ENCODE measurements around the gene TNFRSF17.
"Not testable (repeated sequence)": the region's sequence is repeated elsewhere in the genome, so short reads cannot be mapped to it uniquely, and the experiment has no call there.

Gene TNFRSF17

DNA sequence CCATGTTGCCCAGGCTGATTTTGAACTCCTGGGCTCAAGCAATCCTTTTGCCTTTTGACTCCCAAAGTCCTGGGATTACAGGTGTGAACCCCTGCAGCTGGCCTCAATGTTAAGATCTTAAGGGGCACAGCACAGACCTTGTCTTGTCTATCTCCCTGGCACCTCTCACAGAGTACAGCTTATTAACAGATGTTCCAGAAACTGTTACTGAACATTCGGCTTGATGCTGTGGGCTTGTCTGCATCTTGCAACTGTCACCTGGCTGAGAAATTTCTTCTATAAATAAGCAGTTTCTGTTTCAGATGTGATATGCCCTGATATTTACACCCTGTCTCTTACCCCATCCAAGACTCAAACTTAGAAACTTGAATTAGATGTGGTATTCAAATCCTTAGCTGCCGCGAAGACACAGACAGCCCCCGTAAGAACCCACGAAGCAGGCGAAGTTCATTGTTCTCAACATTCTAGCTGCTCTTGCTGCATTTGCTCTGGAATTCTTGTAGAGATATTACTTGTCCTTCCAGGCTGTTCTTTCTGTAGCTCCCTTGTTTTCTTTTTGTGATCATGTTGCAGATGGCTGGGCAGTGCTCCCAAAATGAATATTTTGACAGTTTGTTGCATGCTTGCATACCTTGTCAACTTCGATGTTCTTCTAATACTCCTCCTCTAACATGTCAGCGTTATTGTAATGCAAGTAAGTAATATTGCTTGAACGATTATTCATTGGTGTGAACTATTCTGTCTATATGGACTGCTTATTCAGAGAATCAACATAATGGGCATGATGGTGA, at the start of gene TNFRSF17:
TSS of gene TNFRSF17 (plus strand) at position 450 of the 791 bp plus-strand sequence. CDS start at position 565, 115 bp downstream.
- no peak within 1 kb of the TSS for H3K9ac ChIP-seq (ENCODE audit: low read depth, low read length)
- no peak for DNase-seq

DNA sequence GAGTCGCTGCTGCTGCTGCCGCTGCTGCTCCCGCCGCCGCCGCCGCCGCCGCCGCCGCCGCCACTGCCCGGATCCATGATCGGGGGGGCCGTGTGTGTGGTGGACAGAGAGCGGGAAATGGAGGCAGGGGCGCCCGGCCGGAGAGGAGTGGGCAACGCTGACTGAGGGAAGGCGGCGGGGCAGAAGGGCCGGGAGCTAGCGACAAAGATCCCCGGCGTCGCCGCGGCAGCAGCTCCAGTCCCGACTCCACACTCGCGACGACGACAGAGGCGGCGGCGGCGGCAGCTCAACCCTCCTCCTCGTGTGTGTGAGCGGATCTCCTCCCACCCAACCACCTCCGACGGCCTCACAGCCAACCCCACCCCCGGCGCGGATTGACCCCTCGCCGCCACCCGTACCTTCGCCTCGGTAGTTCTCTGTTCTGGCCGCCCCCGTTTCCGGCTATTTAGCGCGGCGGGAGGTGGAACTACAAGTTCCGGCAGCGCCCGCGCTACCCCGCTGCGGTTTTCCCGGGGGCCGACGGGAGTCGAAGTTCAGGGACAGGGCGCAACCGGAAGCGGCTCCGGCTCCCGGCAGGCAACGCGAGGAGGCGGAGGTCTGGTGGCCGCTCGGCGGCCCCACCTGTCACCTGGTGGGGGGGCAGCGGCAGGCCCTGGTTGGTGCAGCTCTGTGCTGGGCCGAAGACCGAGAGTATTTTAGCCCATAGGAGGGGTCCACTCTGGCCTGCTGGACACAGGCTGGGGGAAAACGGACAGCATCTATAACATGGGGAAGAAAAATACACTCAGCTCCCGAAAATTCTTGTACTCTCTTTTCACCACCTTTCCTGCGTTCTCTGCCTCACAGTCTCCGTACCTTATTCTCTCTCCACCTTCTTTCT, 49.1 kb upstream of the TNFRSF17 start, which contains the start of gene GSPT1:
TSS of gene GSPT1 (minus strand) at position 313 of the 880 bp plus-strand sequence. CDS start at position 77, 236 bp downstream.
- H3K36me3 ChIP-seq (ENCODE audit: insufficient read depth, low read length), result peaks cover 15% of the 10 kb centered on the region; the same call in 1 of the 2 replicates
- peaks cover 48% of the 10 kb centered on the region for H3K79me2 ChIP-seq (ENCODE audit: insufficient read depth, low read length)
- ATAC-seq (ENCODE audit: insufficient read depth, low read depth) (peak; percentile 94), DNase-seq (peak; percentile 99)
- H3K4me2 ChIP-seq (ENCODE audit: insufficient read depth, low read length), result peak within 1 kb of the TSS; percentile 88
- H3K27ac ChIP-seq (ENCODE audit: low read length), result peak within 1 kb of the TSS; percentile 68
- H3K9me3 ChIP-seq (ENCODE audit: insufficient read depth, low read length, severe bottlenecking), result no peaks in the 10 kb centered on the region
- H3K4me1 ChIP-seq (ENCODE audit: insufficient read depth, low read length), result peaks cover 33% of the 10 kb centered on the region
- peak within 1 kb of the TSS; percentile 68 for H3K9ac ChIP-seq (ENCODE audit: low read depth, low read length)
- H3K27me3 ChIP-seq (ENCODE audit: insufficient read depth, low read length, poor library complexity), result peaks cover 4% of the 10 kb centered on the region
- peaks cover 32% of the 10 kb centered on the region for H4K20me1 ChIP-seq (ENCODE audit: insufficient read depth, low read length)
- peak within 1 kb of the TSS; percentile 97 for H2AFZ ChIP-seq (ENCODE audit: low read depth, low read length)
- H3K4me3 ChIP-seq (ENCODE audit: low read depth in 1 of 2, low read length in 2 of 2), result peak within 1 kb of the TSS; percentile 36 to 72; a peak in 3 of 4 replicates
- TF ChIP-seq EZH2 (IDR thresholded peaks at IDR 0.05; ENCODE audit: borderline replicate concordance, low read depth, low read length, severe bottlenecking), result no peak
- TF ChIP-seq, protein P1, sequence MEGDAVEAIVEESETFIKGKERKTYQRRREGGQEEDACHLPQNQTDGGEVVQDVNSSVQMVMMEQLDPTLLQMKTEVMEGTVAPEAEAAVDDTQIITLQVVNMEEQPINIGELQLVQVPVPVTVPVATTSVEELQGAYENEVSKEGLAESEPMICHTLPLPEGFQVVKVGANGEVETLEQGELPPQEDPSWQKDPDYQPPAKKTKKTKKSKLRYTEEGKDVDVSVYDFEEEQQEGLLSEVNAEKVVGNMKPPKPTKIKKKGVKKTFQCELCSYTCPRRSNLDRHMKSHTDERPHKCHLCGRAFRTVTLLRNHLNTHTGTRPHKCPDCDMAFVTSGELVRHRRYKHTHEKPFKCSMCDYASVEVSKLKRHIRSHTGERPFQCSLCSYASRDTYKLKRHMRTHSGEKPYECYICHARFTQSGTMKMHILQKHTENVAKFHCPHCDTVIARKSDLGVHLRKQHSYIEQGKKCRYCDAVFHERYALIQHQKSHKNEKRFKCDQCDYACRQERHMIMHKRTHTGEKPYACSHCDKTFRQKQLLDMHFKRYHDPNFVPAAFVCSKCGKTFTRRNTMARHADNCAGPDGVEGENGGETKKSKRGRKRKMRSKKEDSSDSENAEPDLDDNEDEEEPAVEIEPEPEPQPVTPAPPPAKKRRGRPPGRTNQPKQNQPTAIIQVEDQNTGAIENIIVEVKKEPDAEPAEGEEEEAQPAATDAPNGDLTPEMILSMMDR (IDR thresholded peaks at IDR 0.05; ENCODE audit: borderline replicate concordance, extremely low read depth, low read length, poor library complexity, severe bottlenecking), result peak; percentile 8

More for the DNA sequence above, at the start of gene TNFRSF17:
- no peak for ATAC-seq (ENCODE audit: insufficient read depth, low read depth)
- no peak within 1 kb of the TSS for H2AFZ ChIP-seq (ENCODE audit: low read depth, low read length)
- H3K4me2 ChIP-seq (ENCODE audit: insufficient read depth, low read length), result no peak within 1 kb of the TSS
- no peak for TF ChIP-seq EZH2 (IDR thresholded peaks at IDR 0.05; ENCODE audit: borderline replicate concordance, low read depth, low read length, severe bottlenecking)
- TF ChIP-seq, protein P1 (IDR thresholded peaks at IDR 0.05; ENCODE audit: borderline replicate concordance, extremely low read depth, low read length, poor library complexity, severe bottlenecking), result no peak
- H3K36me3 ChIP-seq (ENCODE audit: insufficient read depth, low read length), result no peaks in the 10 kb centered on the region
- no peaks in the 10 kb centered on the region for H4K20me1 ChIP-seq (ENCODE audit: insufficient read depth, low read length)
- no peak within 1 kb of the TSS for H3K4me3 ChIP-seq (ENCODE audit: low read depth in 1 of 2, low read length in 2 of 2)
- H3K9me3 ChIP-seq (ENCODE audit: insufficient read depth, low read length, severe bottlenecking), result no peaks in the 10 kb centered on the region
- H3K27me3 ChIP-seq (ENCODE audit: insufficient read depth, low read length, poor library complexity), result no peaks in the 10 kb centered on the region
- H3K27ac ChIP-seq (ENCODE audit: low read length), result no peak within 1 kb of the TSS
- no peaks in the 10 kb centered on the region for H3K79me2 ChIP-seq (ENCODE audit: insufficient read depth, low read length)
- no peaks in the 10 kb centered on the region for H3K4me1 ChIP-seq (ENCODE audit: insufficient read depth, low read length)

DNA sequence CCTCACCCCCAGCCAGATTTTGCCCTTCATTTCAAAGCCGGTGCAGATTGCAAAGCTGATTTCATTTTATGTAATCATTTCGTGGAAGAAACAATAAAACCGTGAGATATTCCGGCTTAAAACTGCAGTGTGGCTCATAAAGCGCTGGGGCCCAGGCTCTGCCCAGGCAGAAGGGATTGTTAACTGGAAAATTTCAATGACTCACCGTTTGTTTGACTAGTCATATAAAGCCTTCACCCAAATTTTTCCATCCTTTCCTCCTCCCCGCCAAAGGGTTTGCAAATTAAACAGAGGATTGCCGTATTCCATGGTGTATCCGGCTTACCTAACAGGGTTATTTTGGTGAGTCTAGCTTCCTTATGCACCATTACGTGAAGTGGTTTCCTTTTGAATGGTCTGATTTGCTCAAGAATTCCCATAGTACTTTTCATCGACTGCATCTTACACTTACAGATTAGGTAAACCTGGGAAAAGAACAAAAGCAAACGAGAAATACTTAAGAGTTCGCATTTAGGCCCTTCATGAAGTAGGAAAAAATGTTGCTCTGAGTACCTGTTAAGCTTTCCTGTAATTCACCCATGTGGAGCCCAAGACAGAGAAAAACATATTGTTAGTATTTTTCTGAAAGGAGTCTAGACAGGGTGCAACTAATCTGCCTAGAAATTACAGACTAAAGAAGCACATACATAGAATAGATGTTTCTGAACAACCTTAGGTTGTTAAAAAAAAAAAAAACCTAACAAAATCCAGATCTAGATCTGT, 48.3 kb upstream of the TNFRSF17 start:
- peak overlapping the region; percentile 36 to 72; a peak in 3 of 4 replicates for H3K4me3 ChIP-seq (ENCODE audit: low read depth in 1 of 2, low read length in 2 of 2)
- DNase-seq (no peak), ATAC-seq (ENCODE audit: insufficient read depth, low read depth) (no peak)
- TF ChIP-seq, protein P1 (IDR thresholded peaks at IDR 0.05; ENCODE audit: borderline replicate concordance, extremely low read depth, low read length, poor library complexity, severe bottlenecking), result no peak
- no peak for TF ChIP-seq EZH2 (IDR thresholded peaks at IDR 0.05; ENCODE audit: borderline replicate concordance, low read depth, low read length, severe bottlenecking)
- peak overlapping the region; percentile 58 for H3K9ac ChIP-seq (ENCODE audit: low read depth, low read length)
- H3K4me2 ChIP-seq (ENCODE audit: insufficient read depth, low read length), result peak overlapping the region; percentile 88
- H3K36me3 ChIP-seq (ENCODE audit: insufficient read depth, low read length), result peaks cover 10% of the 10 kb centered on the region; the same call in 1 of the 2 replicates
- peaks cover 28% of the 10 kb centered on the region for H4K20me1 ChIP-seq (ENCODE audit: insufficient read depth, low read length)
- no peaks in the 10 kb centered on the region for H3K9me3 ChIP-seq (ENCODE audit: insufficient read depth, low read length, severe bottlenecking)
- peaks cover 33% of the 10 kb centered on the region for H3K4me1 ChIP-seq (ENCODE audit: insufficient read depth, low read length)
- peaks cover 40% of the 10 kb centered on the region for H3K79me2 ChIP-seq (ENCODE audit: insufficient read depth, low read length)
- H3K27ac ChIP-seq (ENCODE audit: low read length), result peak overlapping the region; percentile 65
- H2AFZ ChIP-seq (ENCODE audit: low read depth, low read length), result peak overlapping the region; percentile 97
- H3K27me3 ChIP-seq (ENCODE audit: insufficient read depth, low read length, poor library complexity), result peaks cover 4% of the 10 kb centered on the region

DNA sequence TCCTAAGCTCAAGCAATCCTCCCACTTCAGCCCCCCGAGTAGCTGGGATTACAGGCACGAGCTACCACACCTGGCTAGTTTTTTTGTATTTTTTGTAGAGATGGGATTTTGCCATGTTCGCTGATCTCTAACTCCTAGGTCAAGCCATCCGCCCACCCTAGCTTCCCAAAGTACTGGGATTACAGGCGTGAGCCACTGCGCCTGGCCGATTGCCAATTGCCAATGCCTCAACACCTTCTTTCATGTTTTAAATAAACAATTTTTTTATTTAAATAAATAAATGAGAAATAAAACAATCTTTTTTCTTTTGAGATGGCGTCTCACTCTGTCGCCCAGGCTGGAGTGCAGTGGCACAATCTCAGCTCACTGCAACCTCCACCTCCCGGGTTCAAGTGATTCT, 41.0 kb upstream of the TNFRSF17 start:
- not testable (repeated sequence) for DNase-seq; H3K4me2 ChIP-seq (ENCODE audit: insufficient read depth, low read length); H3K79me2 ChIP-seq (ENCODE audit: insufficient read depth, low read length)

DNA sequence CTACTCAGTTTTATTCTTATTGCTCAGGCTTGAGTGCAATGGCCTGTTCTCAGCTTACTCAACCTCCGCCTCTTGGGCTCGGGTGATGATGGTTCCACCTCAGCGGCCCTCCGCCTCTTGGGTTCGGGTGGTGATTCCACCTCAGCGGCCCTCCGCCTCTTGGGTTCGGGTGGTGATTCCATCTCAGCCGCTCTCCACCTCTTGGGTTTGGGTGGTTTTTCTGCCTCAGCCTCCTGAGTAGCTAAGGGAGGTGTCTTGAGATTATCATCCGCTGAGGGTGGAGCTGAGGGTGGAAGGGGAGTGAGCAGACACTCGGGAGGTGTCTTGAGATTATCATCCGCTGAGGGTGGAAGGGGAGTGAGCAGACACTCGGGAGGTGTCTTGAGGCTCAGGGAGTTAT, 37.7 kb upstream of the TNFRSF17 start:
- not testable (repeated sequence) for H3K4me1 ChIP-seq (ENCODE audit: insufficient read depth, low read length); ATAC-seq (ENCODE audit: insufficient read depth, low read depth); H3K9ac ChIP-seq (ENCODE audit: low read depth, low read length); H3K4me3 ChIP-seq (ENCODE audit: low read depth in 1 of 2, low read length in 2 of 2); H3K4me2 ChIP-seq (ENCODE audit: insufficient read depth, low read length); H3K79me2 ChIP-seq (ENCODE audit: insufficient read depth, low read length); H4K20me1 ChIP-seq (ENCODE audit: insufficient read depth, low read length); H2AFZ ChIP-seq (ENCODE audit: low read depth, low read length); H3K9me3 ChIP-seq (ENCODE audit: insufficient read depth, low read length, severe bottlenecking); H3K36me3 ChIP-seq (ENCODE audit: insufficient read depth, low read length); H3K27me3 ChIP-seq (ENCODE audit: insufficient read depth, low read length, poor library complexity); DNase-seq; H3K27ac ChIP-seq (ENCODE audit: low read length)

More for the DNA sequence above, 41.0 kb upstream of the TNFRSF17 start:
- H3K4me3 ChIP-seq (ENCODE audit: low read depth in 1 of 2, low read length in 2 of 2); H3K9me3 ChIP-seq (ENCODE audit: insufficient read depth, low read length, severe bottlenecking); H3K4me1 ChIP-seq (ENCODE audit: insufficient read depth, low read length); H2AFZ ChIP-seq (ENCODE audit: low read depth, low read length); H4K20me1 ChIP-seq (ENCODE audit: insufficient read depth, low read length); H3K36me3 ChIP-seq (ENCODE audit: insufficient read depth, low read length); H3K27ac ChIP-seq (ENCODE audit: low read length); H3K27me3 ChIP-seq (ENCODE audit: insufficient read depth, low read length, poor library complexity); H3K9ac ChIP-seq (ENCODE audit: low read depth, low read length); ATAC-seq (ENCODE audit: insufficient read depth, low read depth): not testable (repeated sequence)
